ENCODE measurements around the gene KRTAP3-2. TPM values are rescaled to one million over a fixed set of nuclear protein-coding genes. Genes with fewer than 3 reads are reported as not detected.

KRTAP3-2 gene
- total RNA-seq, 1 experiment from 2014 or later = not detected

GRCh38 chr17:41009936-41010335 is 10.2 kb upstream of the KRTAP3-2 start:
- Histone ChIP-seq H3K27ac (ENCODE audit: low read length) (no peak overlapping the region), H3K4me3 (ENCODE audit: low read depth in 2 of 2, low read length in 2 of 2) (no peak overlapping the region), H3K36me3 (ENCODE audit: control insufficient read depth, insufficient read depth, low read length) (no peaks in the 10 kb centered on the region), H3K9me3 (ENCODE audit: control insufficient read depth, insufficient read depth, low read depth, low read length) (no peaks in the 10 kb centered on the region), H3K4me1 (ENCODE audit: control insufficient read depth, insufficient read depth, low read length) (no peaks in the 10 kb centered on the region), H3K27me3 (ENCODE audit: control insufficient read depth, insufficient read depth, low read length) (no peaks in the 10 kb centered on the region; the same call in 1 of the 2 replicates)
- CTCF ChIA-PET = no interaction called here
- intact Hi-C loops (cut with micrococcal nuclease; ENCODE audit: unreplicated experiment) (no loop called here), in situ Hi-C loops (cut with HindIII; ENCODE audit: low pct_unique_long_range_greater_than_20kb, low sequenced_read_pairs) (no loop called here)
- DNase-seq (ENCODE audit: low read depth, low spot score) (no peak), ATAC-seq (no peak)
- POLR2A ChIA-PET = no interaction called here
- no TSS peak for BruUV-seq (replicated peaks)
- TF ChIP-seq POLR2AphosphoS5 (IDR thresholded peaks at IDR 0.05; ENCODE audit: low read depth, low read length) (no peak), TCF7L2 (IDR thresholded peaks at IDR 0.05; ENCODE audit: low read depth, low read length) (no peak), CTCF (IDR thresholded peaks at IDR 0.05) (no peak), SIN3A (IDR thresholded peaks at IDR 0.05; ENCODE audit: borderline replicate concordance, insufficient read depth, low read depth, low read length) (no peak)
- TF ChIP-seq, protein P1, sequence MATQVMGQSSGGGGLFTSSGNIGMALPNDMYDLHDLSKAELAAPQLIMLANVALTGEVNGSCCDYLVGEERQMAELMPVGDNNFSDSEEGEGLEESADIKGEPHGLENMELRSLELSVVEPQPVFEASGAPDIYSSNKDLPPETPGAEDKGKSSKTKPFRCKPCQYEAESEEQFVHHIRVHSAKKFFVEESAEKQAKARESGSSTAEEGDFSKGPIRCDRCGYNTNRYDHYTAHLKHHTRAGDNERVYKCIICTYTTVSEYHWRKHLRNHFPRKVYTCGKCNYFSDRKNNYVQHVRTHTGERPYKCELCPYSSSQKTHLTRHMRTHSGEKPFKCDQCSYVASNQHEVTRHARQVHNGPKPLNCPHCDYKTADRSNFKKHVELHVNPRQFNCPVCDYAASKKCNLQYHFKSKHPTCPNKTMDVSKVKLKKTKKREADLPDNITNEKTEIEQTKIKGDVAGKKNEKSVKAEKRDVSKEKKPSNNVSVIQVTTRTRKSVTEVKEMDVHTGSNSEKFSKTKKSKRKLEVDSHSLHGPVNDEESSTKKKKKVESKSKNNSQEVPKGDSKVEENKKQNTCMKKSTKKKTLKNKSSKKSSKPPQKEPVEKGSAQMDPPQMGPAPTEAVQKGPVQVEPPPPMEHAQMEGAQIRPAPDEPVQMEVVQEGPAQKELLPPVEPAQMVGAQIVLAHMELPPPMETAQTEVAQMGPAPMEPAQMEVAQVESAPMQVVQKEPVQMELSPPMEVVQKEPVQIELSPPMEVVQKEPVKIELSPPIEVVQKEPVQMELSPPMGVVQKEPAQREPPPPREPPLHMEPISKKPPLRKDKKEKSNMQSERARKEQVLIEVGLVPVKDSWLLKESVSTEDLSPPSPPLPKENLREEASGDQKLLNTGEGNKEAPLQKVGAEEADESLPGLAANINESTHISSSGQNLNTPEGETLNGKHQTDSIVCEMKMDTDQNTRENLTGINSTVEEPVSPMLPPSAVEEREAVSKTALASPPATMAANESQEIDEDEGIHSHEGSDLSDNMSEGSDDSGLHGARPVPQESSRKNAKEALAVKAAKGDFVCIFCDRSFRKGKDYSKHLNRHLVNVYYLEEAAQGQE (IDR thresholded peaks at IDR 0.05; ENCODE audit: insufficient read depth in 1 of 2, low read depth in 2 of 2, low read length in 1 of 2) = no peak

DNA sequence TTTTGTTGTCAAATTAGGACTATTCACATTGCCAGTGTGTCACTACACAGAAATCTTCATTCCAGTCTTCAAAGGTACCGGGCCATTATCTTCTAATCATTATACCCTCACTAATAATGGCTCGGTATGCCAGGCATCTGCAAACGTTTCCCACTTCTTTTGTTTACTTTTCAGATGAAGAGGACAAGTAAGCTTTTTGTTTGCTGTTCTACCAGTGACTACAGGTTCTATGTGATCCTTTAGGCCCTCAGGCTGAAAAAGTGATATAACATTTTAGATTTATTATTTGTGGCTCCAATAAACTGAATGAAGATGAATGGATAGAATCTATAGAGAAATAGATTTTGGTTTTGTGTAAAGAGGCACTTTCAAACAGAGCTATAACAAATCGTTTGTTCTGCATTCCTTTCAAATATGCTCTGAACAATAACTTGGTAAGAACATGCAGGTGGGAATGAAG is 9.6 kb upstream of the KRTAP3-2 start:
- Histone ChIP-seq H3K36me3 (ENCODE audit: control insufficient read depth, insufficient read depth, low read length) (no peaks in the 10 kb centered on the region), H3K4me3 (ENCODE audit: low read depth in 2 of 2, low read length in 2 of 2) (no peak overlapping the region), H3K27ac (ENCODE audit: low read length) (no peak overlapping the region), H3K4me1 (ENCODE audit: control insufficient read depth, insufficient read depth, low read length) (no peaks in the 10 kb centered on the region), H3K27me3 (ENCODE audit: control insufficient read depth, insufficient read depth, low read length) (no peaks in the 10 kb centered on the region; the same call in 1 of the 2 replicates), H3K9me3 (ENCODE audit: control insufficient read depth, insufficient read depth, low read depth, low read length) (no peaks in the 10 kb centered on the region)
- DNase-seq (ENCODE audit: low read depth, low spot score) (no peak), ATAC-seq (no peak)
- no peak for TF ChIP-seq POLR2AphosphoS5 (IDR thresholded peaks at IDR 0.05; ENCODE audit: low read depth, low read length)
- TF ChIP-seq TCF7L2 (IDR thresholded peaks at IDR 0.05; ENCODE audit: low read depth, low read length) = no peak
- TF ChIP-seq CTCF (IDR thresholded peaks at IDR 0.05) = no peak
- TF ChIP-seq, protein P1 (IDR thresholded peaks at IDR 0.05; ENCODE audit: insufficient read depth in 1 of 2, low read depth in 2 of 2, low read length in 1 of 2) = no peak
- no peak for TF ChIP-seq SIN3A (IDR thresholded peaks at IDR 0.05; ENCODE audit: borderline replicate concordance, insufficient read depth, low read depth, low read length)
- no TSS peak for BruUV-seq (replicated peaks)
- CTCF ChIA-PET = no interaction called here
- intact Hi-C loops (cut with micrococcal nuclease; ENCODE audit: unreplicated experiment) (no loop called here), in situ Hi-C loops (cut with HindIII; ENCODE audit: low pct_unique_long_range_greater_than_20kb, low sequenced_read_pairs) (no loop called here)
- POLR2A ChIA-PET = no interaction called here
